Neural progenitor cell (in vitro differentiated cells): ENCODE measurements around the gene ECE2.

Source experiments
- CTCF ChIP-seq: fragments of 200-600 bp; sonication (generic); IDR thresholded peaks from 2 replicates; pipeline ENCODE4 v1.5.1; 2017; ENCODE audit warnings: antibody characterized with exemption, mild to moderate bottlenecking
- EZH2 ChIP-seq: fragments of 200-600 bp; sonication (generic); IDR thresholded peaks from 2 replicates; pipeline ENCODE4 v1.6.1; 2017; ENCODE audit warnings: antibody characterized with exemption, mild to moderate bottlenecking, moderate library complexity

GRCh38 chr3:184308744-184309143 is 32.9 kb downstream of the ECE2 start:
- no peak for TF ChIP-seq CTCF
- no peak for TF ChIP-seq EZH2
